ENCODE results near the gene JARID2. TPM values are rescaled to one million over a fixed set of nuclear protein-coding genes. Genes with fewer than 3 reads are reported as not detected.

JARID2 gene
- total and polyA plus RNA-seq, 2 of the 4 experiments (the other 2 are of a cell fraction) = 9.6 to 12.9 TPM

- Histone ChIP-seq H4K91ac (ENCODE audit: insufficient read depth, low read depth, low read length) (no peak overlapping the region), H3K23ac (ENCODE audit: low read depth, low read length) (no peak overlapping the region), H3K27me3 (ENCODE audit: control insufficient read depth, insufficient read depth, low read length) (no peaks in the 10 kb centered on the region), H3K27ac (ENCODE audit: insufficient read depth, low read length) (no peak overlapping the region), H3K9me1 (ENCODE audit: insufficient read depth, low read length) (peaks cover 22% of the 10 kb centered on the region), H3K4me1 (ENCODE audit: control insufficient read depth, insufficient read depth, low read length) (peaks cover 32% of the 10 kb centered on the region), H2AK9ac (replicated peaks; ENCODE audit: low read depth, low read length, poor library complexity) (no peak overlapping the region), H3K4me2 (ENCODE audit: low read depth, low read length) (no peak overlapping the region), H2AK5ac (ENCODE audit: low read depth, low read length) (no peak overlapping the region), H4K5ac (ENCODE audit: low read depth, low read length) (no peak overlapping the region), H4K20me1 (ENCODE audit: insufficient read depth, low read length) (peaks cover 81% of the 10 kb centered on the region), H3K79me1 (ENCODE audit: low read depth in 1 of 2, low read length in 2 of 2) (peaks cover 28 to 86% of the 10 kb centered on the region in 2 experiments), H2BK20ac (ENCODE audit: low read depth, low read length) (no peak overlapping the region), H2AFZ (replicated peaks; ENCODE audit: low read length, poor library complexity) (no peak overlapping the region), H2BK120ac (ENCODE audit: low read depth, low read length) (no peak overlapping the region), H3K36me3 (ENCODE audit: control insufficient read depth, insufficient read depth, low read length) (no peaks in the 10 kb centered on the region), H4K8ac (ENCODE audit: low read depth in 2 of 2, low read length in 2 of 2) (no peak overlapping the region), H3K4ac (ENCODE audit: low read depth, low read length) (no peak overlapping the region), H3K18ac (ENCODE audit: low read depth, low read length) (no peak overlapping the region), H2BK5ac (ENCODE audit: low read depth, low read length, poor library complexity, severe bottlenecking) (no peak overlapping the region), H3K4me3 (ENCODE audit: insufficient read depth, low read depth, low read length) (no peak overlapping the region), H2BK15ac (ENCODE audit: low read depth, low read length) (no peak overlapping the region), H3K14ac (replicated peaks; ENCODE audit: low read depth, low read length) (no peak overlapping the region), H3K9ac (ENCODE audit: low read depth, low read length) (no peak overlapping the region), H3K56ac (ENCODE audit: extremely low read depth, insufficient read depth, low read length) (no peak overlapping the region), H3K9me3 (ENCODE audit: control insufficient read depth, insufficient read depth, low read length) (no peaks in the 10 kb centered on the region)
- dilution Hi-C loops (cut with HindIII; ENCODE audit: low sequenced_read_pairs, unreplicated experiment) (no loop called here), in situ Hi-C loops (cut with MboI; ENCODE audit: low sequenced_read_pairs) (no loop called here), intact Hi-C loops (cut with micrococcal nuclease) (no loop called here)
- TF ChIP-seq MXI1 (IDR thresholded peaks at IDR 0.05; ENCODE audit: borderline replicate concordance, low read depth, low read length) (no peak), CTCF (conservative IDR thresholded peaks at IDR 0.05; ENCODE audit: low read depth, low read length) (no peak), SMC3 (IDR thresholded peaks at IDR 0.05; ENCODE audit: low read depth, low read length) (no peak), RAD21 (IDR thresholded peaks at IDR 0.05; ENCODE audit: low read length) (no peak), CHD1 (IDR thresholded peaks at IDR 0.05; ENCODE audit: low read depth, low read length) (no peak), BHLHE40 (IDR thresholded peaks at IDR 0.05; ENCODE audit: low read depth, low read length) (no peak), MAFK (IDR thresholded peaks at IDR 0.05; ENCODE audit: low read depth, low read length) (no peak), RFX5 (IDR thresholded peaks at IDR 0.05; ENCODE audit: low read depth, low read length) (no peak), NFE2L2 (IDR thresholded peaks at IDR 0.05; ENCODE audit: low read depth, low read length) (no peak), POLR2A (IDR thresholded peaks at IDR 0.05; ENCODE audit: low read depth, low read length) (no peak), CEBPB (IDR thresholded peaks at IDR 0.05; ENCODE audit: low read depth, low read length) (no peak), RCOR1 (IDR thresholded peaks at IDR 0.05; ENCODE audit: insufficient replicate concordance, low read length) (no peak), MAZ (IDR thresholded peaks at IDR 0.05; ENCODE audit: borderline replicate concordance, low read depth, low read length) (no peak), FOS (IDR thresholded peaks at IDR 0.05; ENCODE audit: low read depth, low read length) (no peak), USF2 (IDR thresholded peaks at IDR 0.05; ENCODE audit: low read depth, low read length) (no peak), ELK1 (IDR thresholded peaks at IDR 0.05; ENCODE audit: borderline replicate concordance, low read depth, low read length) (no peak)
- ChIA-PET POLR2A (ENCODE audit: unreplicated experiment) (no interaction called here), CTCF (interaction anchor here (0.6 kb wide), 1 partner anchor 9 kb away, joined by 3 read pairs; no protein-coding TSS in a partner anchor)
- ATAC-seq (ENCODE audit: low read depth) = no peak
- 80% methylated on average over 1 of the region's 6 CpGs; no CpG with 5 or more reads in 1 of the 2 experiments for WGBS, 2 experiments (ENCODE audit: extremely low coverage in 2 of 2, insufficient read length in 1 of 2)
- DNase-seq = no peak
- no TSS peak for BruUV-seq (replicated peaks)
These were observed 58.0 kb downstream of the JARID2 start for GRCh38 chr6:15303920-15304291.
